ENCODE results near the gene RPL35. TPM values are rescaled to one million over a fixed set of nuclear protein-coding genes. Genes with fewer than 3 reads are reported as not detected.

The RPL35 gene
- total and polyA plus RNA-seq, 2 of the 8 experiments (the other 6 are each of a cell fraction or from before 2014, with no cell fraction given), result 1,831 to 2,448 TPM

DNA sequence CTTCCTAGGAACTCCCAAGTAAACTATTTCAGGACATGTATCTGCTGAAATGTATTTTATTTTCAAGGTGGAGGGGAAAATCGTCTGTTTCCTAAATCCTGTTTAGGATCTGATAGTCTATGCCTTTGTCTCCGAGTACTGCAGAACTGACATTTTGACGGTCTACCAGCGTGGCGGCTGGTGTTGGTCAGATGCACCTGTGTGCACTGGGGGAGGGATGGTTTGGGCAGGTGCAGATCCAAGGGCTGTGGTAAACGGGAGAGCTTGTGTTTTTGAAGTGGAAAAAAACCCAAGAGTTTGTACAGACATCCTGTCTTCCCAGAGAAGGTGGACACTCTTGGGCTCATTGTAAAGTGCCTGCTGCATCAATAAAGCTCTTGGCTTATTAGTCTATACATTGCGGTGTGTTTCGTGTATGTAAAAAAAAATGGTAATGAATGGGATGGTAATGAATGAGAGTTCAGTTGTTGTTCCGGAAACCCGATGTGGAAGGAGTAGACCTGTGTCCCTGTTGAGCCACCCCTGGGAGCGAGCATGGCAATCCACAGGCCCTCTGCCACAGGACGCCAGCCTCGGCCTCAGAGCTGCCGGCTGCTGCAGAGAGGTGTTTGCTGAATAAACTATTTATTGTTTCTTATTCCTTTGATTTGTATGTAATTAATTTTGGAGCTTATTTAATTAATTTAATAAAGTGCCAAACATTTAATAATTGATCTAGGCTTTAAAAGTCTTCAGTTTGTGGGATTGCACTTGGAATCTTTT, 15.4 kb upstream of the RPL35 start:
- no peak overlapping the region for H3K56ac ChIP-seq (replicated peaks; ENCODE audit: insufficient read length, low read depth, low read length)
- H3K23ac ChIP-seq (ENCODE audit: insufficient read length), result no peak overlapping the region
- H3K23me2 ChIP-seq (ENCODE audit: low read depth, low read length), result 0 out of 2 replicates have a peak, but pooled peaks cover 4% of the 10 kb centered on the region
- H2BK15ac ChIP-seq (ENCODE audit: low read length), result no peak overlapping the region
- no peak overlapping the region for H3K4ac ChIP-seq (replicated peaks; ENCODE audit: insufficient read length, low read depth, low read length)
- H2BK5ac ChIP-seq (ENCODE audit: low read depth, low read length), result no peak overlapping the region
- no peak overlapping the region for H3K9ac ChIP-seq (replicated peaks in 1 of 4; ENCODE audit: extremely low read depth in 1 of 4, low read depth in 3 of 4, low read length in 3 of 4)
- DNase-seq (ENCODE audit: low read depth in 1 of 2, low spot score in 2 of 2) (no peak), FAIRE-seq (no peak)
- peaks cover 0 to 3% of the 10 kb centered on the region in 2 experiments; a peak in 1 of 4 replicates for H3K9me3 ChIP-seq (ENCODE audit: insufficient read depth in 2 of 2, low read depth in 1 of 2, low read length in 1 of 2)
- CTCF ChIA-PET (ENCODE audit: partially characterized antibody), result interaction anchor here (0.5 to 3.4 kb wide), 10 partner anchors 12 to 106 kb away, joined by 3 to 21 read pairs (median 4); partner anchors contain the start of gene WDR38
- H3K79me1 ChIP-seq (ENCODE audit: low read depth, low read length), result peaks cover 6% of the 10 kb centered on the region; the same call in 1 of the 2 replicates
- 96 to 100% methylated on average over 4 to 14 of the region's 14 CpGs for WGBS, 2 experiments (ENCODE audit: extremely low coverage in 1 of 2, insufficient coverage in 1 of 2, insufficient read length in 1 of 2, insufficient replicate concordance in 2 of 2, low coverage in 1 of 2, low lambda C conversion rate in 2 of 2, missing lambda C conversion rate in 1 of 2)
- H3K36me3 ChIP-seq (ENCODE audit: control insufficient read depth in 2 of 4, insufficient read depth in 4 of 4, low read length in 3 of 4), result peaks cover 12 to 54% (median 24%) of the 10 kb centered on the region in 4 experiments
- peaks cover 5 to 20% of the 10 kb centered on the region in 2 experiments for H3K79me2 ChIP-seq (ENCODE audit: control insufficient read depth in 1 of 2, insufficient read depth in 2 of 2, low read length in 2 of 2)
- POLR2A ChIA-PET (ENCODE audit: partially characterized antibody), result interaction anchor here (1.9 to 31.1 kb wide), 3 partner anchors 14 to 40 kb away, joined by 4 to 573 read pairs (median 9); partner anchors contain the start of genes ARPC5L, RPL35 and WDR38
- no peak overlapping the region for H3K4me3 ChIP-seq (ENCODE audit: extremely low read depth in 1 of 4, insufficient read depth in 2 of 4, low read depth in 3 of 4, low read length in 4 of 4)
- H3K27me3 ChIP-seq (replicated peaks in 1 of 4; ENCODE audit: control insufficient read depth in 3 of 4, extremely low read depth in 1 of 4, insufficient read depth in 3 of 4, low read length in 3 of 4), result no peaks in the 10 kb centered on the region
- no peak overlapping the region for H2BK20ac ChIP-seq (ENCODE audit: low read length)
- H2AK5ac ChIP-seq (ENCODE audit: low read depth, low read length), result no peak overlapping the region
- no peak overlapping the region for H3K4me2 ChIP-seq (ENCODE audit: insufficient read depth in 1 of 2, low read depth in 2 of 2, low read length in 2 of 2)
- H2BK12ac ChIP-seq (ENCODE audit: low read depth, low read length), result no peak overlapping the region
- H2BK120ac ChIP-seq (replicated peaks; ENCODE audit: low read depth, low read length), result no peak overlapping the region
- H2AFZ ChIP-seq (ENCODE audit: low read length), result no peak overlapping the region
- no peak overlapping the region for H4K5ac ChIP-seq (ENCODE audit: insufficient read length, low read depth, low read length)
- H4K20me1 ChIP-seq (replicated peaks in 1 of 2; ENCODE audit: control insufficient read depth in 1 of 2, insufficient read depth in 2 of 2, low read length in 2 of 2), result peaks cover 5 to 21% of the 10 kb centered on the region in 2 experiments
- H3K4me1 ChIP-seq (replicated peaks in 1 of 4; ENCODE audit: control insufficient read depth in 3 of 4, insufficient read depth in 4 of 4, low read length in 3 of 4), result peaks cover 5 to 16% (median 10%) of the 10 kb centered on the region in 4 experiments
- no peak overlapping the region for H3K14ac ChIP-seq (ENCODE audit: insufficient read length)
- no peak overlapping the region for H3K27ac ChIP-seq (ENCODE audit: low read depth, low read length)
- no peak overlapping the region for H3K18ac ChIP-seq (ENCODE audit: extremely low read depth, low read length)
- H4K91ac ChIP-seq (replicated peaks; ENCODE audit: insufficient read length, low read length), result no peak overlapping the region
- no peak overlapping the region for H4K8ac ChIP-seq (ENCODE audit: extremely low read depth, insufficient read depth, low read length)
- TF ChIP-seq BRCA1 (IDR thresholded peaks at IDR 0.05; ENCODE audit: low read depth, low read length) (no peak), SP4 (IDR thresholded peaks at IDR 0.05; ENCODE audit: low read length) (no peak), ASH2L (IDR thresholded peaks at IDR 0.05; ENCODE audit: low read length) (no peak), BACH1 (IDR thresholded peaks at IDR 0.05; ENCODE audit: low read length) (no peak), EP300 (IDR thresholded peaks at IDR 0.05; ENCODE audit: borderline replicate concordance in 1 of 2, low read depth in 2 of 2, low read length in 2 of 2) (no peak), TAF7 (optimal IDR thresholded peaks at IDR 0.05; ENCODE audit: borderline replicate concordance, low read depth, low read length) (no peak), RNF2 (IDR thresholded peaks at IDR 0.05; ENCODE audit: borderline replicate concordance, low read depth, low read length, missing control alignments, poor library complexity, severe bottlenecking) (no peak), CBX8 (IDR thresholded peaks at IDR 0.05; ENCODE audit: borderline replicate concordance, low read depth, low read length) (no peak), CREB1 (IDR thresholded peaks at IDR 0.05) (no peak)
- TF ChIP-seq, protein P1, sequence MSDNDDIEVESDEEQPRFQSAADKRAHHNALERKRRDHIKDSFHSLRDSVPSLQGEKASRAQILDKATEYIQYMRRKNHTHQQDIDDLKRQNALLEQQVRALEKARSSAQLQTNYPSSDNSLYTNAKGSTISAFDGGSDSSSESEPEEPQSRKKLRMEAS (IDR thresholded peaks at IDR 0.05), result no peak
- TF ChIP-seq, protein P2, sequence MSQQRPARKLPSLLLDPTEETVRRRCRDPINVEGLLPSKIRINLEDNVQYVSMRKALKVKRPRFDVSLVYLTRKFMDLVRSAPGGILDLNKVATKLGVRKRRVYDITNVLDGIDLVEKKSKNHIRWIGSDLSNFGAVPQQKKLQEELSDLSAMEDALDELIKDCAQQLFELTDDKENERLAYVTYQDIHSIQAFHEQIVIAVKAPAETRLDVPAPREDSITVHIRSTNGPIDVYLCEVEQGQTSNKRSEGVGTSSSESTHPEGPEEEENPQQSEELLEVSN (IDR thresholded peaks at IDR 0.05), result no peak
